Measurements from ENCODE around the gene CEP126. TPM values are rescaled to one million over a fixed set of nuclear protein-coding genes. Genes with fewer than 3 reads are reported as not detected.

The CEP126 gene
- total and polyA plus RNA-seq, 4 donors, result 1.7 to 12.5 (median 7.5) TPM

GRCh38 chr11:102006835-102007566 is 92.2 kb downstream of the CEP126 start:
- H3K9me3 ChIP-seq (ENCODE audit: control insufficient read depth in 4 of 4, insufficient read depth in 3 of 4, low read length in 3 of 4), result no peaks in the 10 kb centered on the region
- peaks cover 0 to 23% (median 8%) of the 10 kb centered on the region in 5 donors for H3K4me1 ChIP-seq (ENCODE audit: control insufficient read depth in 5 of 5, insufficient read depth in 5 of 5, low read length in 5 of 5)
- 78 to 90% methylated on average over 7 of the region's 7 CpGs for WGBS, 2 donors
- ATAC-seq (ENCODE audit: insufficient read depth, low FRiP score), result no peak
- DNase-seq, result no peak
- H3K27me3 ChIP-seq (ENCODE audit: control insufficient read depth in 3 of 3, insufficient read depth in 3 of 3, low read length in 2 of 3), result no peaks in the 10 kb centered on the region
- no peak overlapping the region for H3K4me3 ChIP-seq
- H3K36me3 ChIP-seq (ENCODE audit: control insufficient read depth in 4 of 4, insufficient read depth in 4 of 4, low read length in 4 of 4), result no peaks in the 10 kb centered on the region
- H3K27ac ChIP-seq (ENCODE audit: low read depth in 1 of 2, low read length in 1 of 2), result no peak overlapping the region
- no peak for TF ChIP-seq CTCF (IDR thresholded peaks at IDR 0.05; ENCODE audit: control extremely low read depth, extremely low read depth)
- no peak overlapping the region for H3K9ac ChIP-seq (ENCODE audit: insufficient read depth in 1 of 2, low read length in 2 of 2)

DNA sequence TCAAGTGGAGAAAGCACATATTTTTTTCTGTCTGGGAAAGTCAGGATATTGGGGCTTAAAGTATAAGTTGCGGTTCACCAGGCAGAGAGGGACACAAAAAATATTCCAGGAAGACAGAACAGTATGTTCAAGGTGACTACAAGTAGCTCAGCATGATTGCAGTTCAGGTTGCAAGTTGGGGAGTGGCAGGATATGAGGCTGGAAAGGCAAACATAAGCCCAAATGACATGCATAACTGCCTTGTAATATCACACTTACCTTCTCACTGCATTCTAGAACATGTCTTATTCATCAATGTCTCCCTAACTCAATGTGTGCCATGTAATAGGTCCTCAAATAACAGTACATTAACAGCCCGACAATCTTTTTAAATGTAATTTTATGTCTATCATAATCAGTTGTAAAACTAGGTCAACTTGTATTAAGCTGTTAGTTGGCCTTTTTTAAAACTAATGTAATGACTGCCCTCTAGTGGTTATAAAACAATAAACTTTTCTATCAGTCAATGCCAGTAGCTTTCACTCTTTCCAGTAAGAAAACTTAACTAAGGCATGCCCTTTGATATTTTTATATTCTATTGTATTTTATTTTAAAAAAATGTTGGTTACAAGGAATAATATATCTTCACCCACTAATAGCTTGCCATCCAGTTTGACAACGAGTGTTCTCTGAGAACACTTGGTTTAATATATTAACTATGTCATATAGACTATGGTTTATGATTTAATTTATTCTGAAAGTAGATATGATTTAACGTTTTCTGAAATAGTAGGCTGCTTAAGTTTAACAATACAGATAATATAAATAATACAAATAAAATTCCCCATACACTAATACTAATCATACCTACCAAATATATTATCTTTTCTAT is 93.0 kb downstream of the CEP126 start:
- WGBS, 2 donors, result 25 to 28% methylated on average over 4 of the region's 4 CpGs
- Histone ChIP-seq H3K9me3 (ENCODE audit: control insufficient read depth in 4 of 4, insufficient read depth in 3 of 4, low read length in 3 of 4) (no peaks in the 10 kb centered on the region), H3K4me1 (ENCODE audit: control insufficient read depth in 5 of 5, insufficient read depth in 5 of 5, low read length in 5 of 5) (peaks cover 0 to 23% (median 8%) of the 10 kb centered on the region in 5 donors), H3K9ac (ENCODE audit: insufficient read depth in 1 of 2, low read length in 2 of 2) (no peak overlapping the region), H3K27me3 (ENCODE audit: control insufficient read depth in 3 of 3, insufficient read depth in 3 of 3, low read length in 2 of 3) (no peaks in the 10 kb centered on the region), H3K4me3 (no peak overlapping the region), H3K36me3 (ENCODE audit: control insufficient read depth in 4 of 4, insufficient read depth in 4 of 4, low read length in 4 of 4) (no peaks in the 10 kb centered on the region), H3K27ac (ENCODE audit: low read depth in 1 of 2, low read length in 1 of 2) (no peak overlapping the region)
- peak in 2 of 3 donors; percentile 75 to 79 for DNase-seq
- peak; percentile 61 for ATAC-seq (ENCODE audit: insufficient read depth, low FRiP score)
- TF ChIP-seq CTCF (IDR thresholded peaks at IDR 0.05; ENCODE audit: control extremely low read depth, extremely low read depth), result no peak

DNA sequence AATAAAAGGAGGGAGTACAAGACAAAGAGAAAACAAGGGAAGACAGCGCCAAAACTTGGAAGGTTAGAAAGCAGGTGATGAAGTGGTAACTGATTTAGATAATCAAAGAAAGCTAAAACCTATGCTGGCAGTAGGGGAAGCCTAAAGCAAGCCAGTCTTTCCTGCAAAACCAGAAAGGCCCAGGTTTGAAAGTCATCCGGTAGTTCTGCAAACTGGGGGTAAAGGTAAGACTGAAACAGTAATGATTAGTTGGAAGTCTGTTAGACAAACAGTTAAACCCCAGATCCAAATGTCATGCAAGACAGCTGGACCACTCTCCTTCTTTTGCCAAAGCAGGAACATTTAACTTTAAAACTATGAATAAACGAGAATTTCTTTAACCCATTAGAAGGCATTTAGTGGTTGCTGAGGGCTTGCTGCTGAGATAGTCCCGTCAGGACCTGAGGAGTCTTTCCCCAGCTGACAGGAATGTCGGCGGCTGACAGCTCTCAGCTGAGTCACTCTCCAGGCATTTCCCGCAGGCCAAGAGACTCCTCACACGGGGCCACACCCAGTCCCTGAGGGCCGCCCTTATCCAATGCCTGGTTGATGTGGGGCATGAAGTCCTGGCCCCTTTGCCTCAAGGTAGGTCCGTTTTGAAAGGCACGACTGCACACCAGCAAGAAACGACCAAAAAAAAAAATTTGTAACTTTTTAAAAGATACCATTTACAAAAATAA is 96.1 kb downstream of the CEP126 start:
- TF ChIP-seq CTCF (IDR thresholded peaks at IDR 0.05; ENCODE audit: control extremely low read depth, extremely low read depth), result no peak
- DNase-seq, result peak in 2 of 3 donors; percentile 48
- Histone ChIP-seq H3K27me3 (ENCODE audit: control insufficient read depth in 3 of 3, insufficient read depth in 3 of 3, low read length in 2 of 3) (no peaks in the 10 kb centered on the region), H3K27ac (ENCODE audit: low read depth in 1 of 2, low read length in 1 of 2) (peak overlapping the region in 1 of 2 donors; percentile 27), H3K4me3 (no peak overlapping the region), H3K9ac (ENCODE audit: insufficient read depth in 1 of 2, low read length in 2 of 2) (no peak overlapping the region), H3K36me3 (ENCODE audit: control insufficient read depth in 4 of 4, insufficient read depth in 4 of 4, low read length in 4 of 4) (no peaks in the 10 kb centered on the region), H3K9me3 (ENCODE audit: control insufficient read depth in 4 of 4, insufficient read depth in 3 of 4, low read length in 3 of 4) (no peaks in the 10 kb centered on the region), H3K4me1 (ENCODE audit: control insufficient read depth in 5 of 5, insufficient read depth in 5 of 5, low read length in 5 of 5) (peaks cover 0 to 20% (median 8%) of the 10 kb centered on the region in 5 donors)
- WGBS, 2 donors, result 23 to 27% methylated on average over 12 of the region's 12 CpGs
- peak; percentile 88 for ATAC-seq (ENCODE audit: insufficient read depth, low FRiP score)

Measured in lung (tissue), 12 donors.